MCF 10A (cell line): ENCODE results near the gene AKAP12. TPM values are rescaled to one million over a fixed set of nuclear protein-coding genes. Genes with fewer than 3 reads are reported as not detected.

Experiments
- BruUV-seq: library from RNA; stranded (reverse); fragments of 400-500 nt; replicated peaks from 2 replicates; lab custom pipeline; 2021; lab: Mats Ljungman, UMichigan
- CTCF ChIA-PET: fragments of 300-600 bp; sonication (Branson Sonifier 250); formaldehyde crosslinking; extraction: SDS; loops from one replicate; lab custom pipeline; 2021; ENCODE audit warnings: antibody characterized with exemption, inconsistent platforms; lab: Yijun Ruan, JAX
- POLR2A ChIA-PET: fragments of 300-600, 350-650 bp; sonication (Branson Sonifier 250); formaldehyde crosslinking; extraction: SDS; loops from one replicate; lab custom pipeline; 2020; ENCODE audit warnings: antibody characterized with exemption, inconsistent platforms; lab: Yijun Ruan, JAX
- DNase-seq: peaks from one replicate; pipeline ENCODE4 v3.0.0-alpha.2; 2018; ENCODE audit not compliant: unreplicated experiment
- H3K27ac Mint-ChIP-seq: one replicate; pipeline ENCODE4 v1.8.0; 2022; ENCODE audit warnings: mild to moderate bottlenecking, low read depth, mixed read lengths; ENCODE audit not compliant: unreplicated experiment
- H3K27me3 Mint-ChIP-seq: one replicate; pipeline ENCODE4 v1.8.0; 2022; ENCODE audit warnings: mixed read lengths; ENCODE audit not compliant: insufficient read depth, unreplicated experiment
- H3K36me3 Mint-ChIP-seq: one replicate; pipeline ENCODE4 v1.8.0; 2022; ENCODE audit warnings: mild to moderate bottlenecking, moderate library complexity, mixed read lengths; ENCODE audit not compliant: insufficient read depth, unreplicated experiment
- H3K4me1 Mint-ChIP-seq: one replicate; pipeline ENCODE4 v1.8.0; 2022; ENCODE audit warnings: mixed read lengths; ENCODE audit not compliant: insufficient read depth, unreplicated experiment
- H3K4me3 Mint-ChIP-seq: one replicate; pipeline ENCODE4 v1.8.0; 2022; ENCODE audit warnings: mild to moderate bottlenecking, moderate library complexity, mixed read lengths; ENCODE audit not compliant: unreplicated experiment
- H3K9me3 Mint-ChIP-seq: one replicate; pipeline ENCODE4 v1.8.0; 2022; ENCODE audit warnings: mixed read lengths; ENCODE audit not compliant: unreplicated experiment
- CTCF ChIP-seq: fragments of 200-600 bp; IDR thresholded peaks from one replicate; pipeline ENCODE4 v1.8.0; 2022; ENCODE audit warnings: antibody characterized with exemption, mild to moderate bottlenecking; ENCODE audit not compliant: unreplicated experiment
- intact Hi-C: fragments of 100-400 bp; cut with micrococcal nuclease; formaldehyde crosslinking; loops from 2 replicates; pipeline ENCODE4 v1.14.1; 2022
- total RNA-seq: library from RNA; stranded (reverse); gene quantifications from 2 replicates; pipeline ENCODE4 v1.2.3, GENCODE V29; 2022

AKAP12 gene
- total RNA-seq, 1 experiment from 2014 or later, result 0.63 TPM

- intact Hi-C loops, result no loop called here
- no peaks in the 10 kb centered on the region for H3K9me3 Mint-ChIP-seq
- H3K4me3 Mint-ChIP-seq, result no peak overlapping the region
- peak; percentile 40 for DNase-seq
- ChIA-PET CTCF (interaction anchor here (3.3 kb wide), 1 partner anchor 40 kb away, joined by 10 read pairs; no protein-coding TSS in a partner anchor), POLR2A (interaction anchor here (1.0 kb wide), 1 partner anchor 7 kb away, joined by 3 read pairs; no protein-coding TSS in a partner anchor)
- H3K4me1 Mint-ChIP-seq, result no peaks in the 10 kb centered on the region
- no peak for TF ChIP-seq CTCF
- H3K27me3 Mint-ChIP-seq, result no peaks in the 10 kb centered on the region
- no peak overlapping the region for H3K27ac Mint-ChIP-seq
- H3K36me3 Mint-ChIP-seq, result no peaks in the 10 kb centered on the region
- no TSS peak for BruUV-seq
Measured at GRCh38 chr6:151284012-151284411, 44.2 kb downstream of the AKAP12 start.

GRCh38 chr6:151284548-151285017 is 44.8 kb downstream of the AKAP12 start:
- Mint-ChIP-seq H3K4me1 (no peaks in the 10 kb centered on the region), H3K27me3 (no peaks in the 10 kb centered on the region), H3K9me3 (no peaks in the 10 kb centered on the region), H3K27ac (no peak overlapping the region), H3K36me3 (no peaks in the 10 kb centered on the region), H3K4me3 (no peak overlapping the region)
- no TSS peak for BruUV-seq
- CTCF ChIA-PET, result interaction anchor here (3.3 kb wide), 1 partner anchor 40 kb away, joined by 10 read pairs; no protein-coding TSS in a partner anchor
- TF ChIP-seq CTCF, result no peak
- DNase-seq, result no peak
- POLR2A ChIA-PET, result interaction anchor here (1.0 kb wide), 1 partner anchor 8 kb away, joined by 3 read pairs; no protein-coding TSS in a partner anchor
- intact Hi-C loops, result no loop called here

GRCh38 chr6:151285122-151285521 is 45.4 kb downstream of the AKAP12 start:
- TF ChIP-seq CTCF, result no peak
- ChIA-PET CTCF (no interaction called here), POLR2A (no interaction called here)
- Mint-ChIP-seq H3K4me3 (no peak overlapping the region), H3K27me3 (no peaks in the 10 kb centered on the region), H3K36me3 (no peaks in the 10 kb centered on the region), H3K27ac (no peak overlapping the region), H3K4me1 (no peaks in the 10 kb centered on the region), H3K9me3 (no peaks in the 10 kb centered on the region)
- no peak for DNase-seq
- BruUV-seq, result no TSS peak
- intact Hi-C loops, result no loop called here

- intact Hi-C loops, result no loop called here
- Mint-ChIP-seq H3K36me3 (no peaks in the 10 kb centered on the region), H3K27ac (no peak overlapping the region), H3K9me3 (no peaks in the 10 kb centered on the region), H3K4me3 (no peak overlapping the region), H3K4me1 (no peaks in the 10 kb centered on the region), H3K27me3 (peaks cover under 1% of the 10 kb centered on the region)
- ChIA-PET CTCF (interaction anchor here (0.7 kb wide), 1 partner anchor 280 kb away, joined by 6 read pairs; no protein-coding TSS in a partner anchor), POLR2A (no interaction called here)
- DNase-seq, result no peak
- no peak for TF ChIP-seq CTCF
- BruUV-seq, result no TSS peak
Measured at GRCh38 chr6:151286214-151286613, 46.4 kb downstream of the AKAP12 start.
